ENCODE measurements around the gene KBTBD4. TPM values are rescaled to one million over a fixed set of nuclear protein-coding genes. Genes with fewer than 3 reads are reported as not detected.

KBTBD4 gene
- total and polyA plus RNA-seq, 4 donors, result 5.6 to 12.0 (median 8.6) TPM

DNA sequence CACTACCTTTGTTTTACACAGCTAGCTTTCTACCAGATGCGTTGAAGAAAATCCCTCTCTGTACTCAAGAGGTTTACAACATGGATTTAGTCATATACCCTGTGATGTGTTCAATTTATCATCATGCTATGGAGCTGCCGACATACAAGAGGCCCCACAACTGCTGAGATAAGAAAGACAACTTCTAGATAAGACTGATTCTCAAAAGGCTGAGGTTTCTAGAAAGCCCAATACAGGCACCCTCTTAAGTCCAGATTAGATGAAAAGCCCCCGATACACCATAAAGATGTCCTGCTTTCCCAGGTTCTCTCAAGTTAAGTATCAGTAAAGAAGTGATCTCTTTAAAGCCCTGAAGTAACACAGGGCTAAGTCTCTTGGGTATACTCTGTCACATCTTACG, 49.3 kb upstream of the KBTBD4 start:
- Histone ChIP-seq H3K4me1 (ENCODE audit: control insufficient read depth in 4 of 4, insufficient read depth in 4 of 4, low read length in 3 of 4) (peaks cover 0 to 3% (median 2%) of the 10 kb centered on the region in 4 donors), H3K36me3 (ENCODE audit: control insufficient read depth in 4 of 4, insufficient read depth in 3 of 4, low read depth in 1 of 4, low read length in 3 of 4) (peaks cover 14 to 68% (median 66%) of the 10 kb centered on the region in 4 donors), H3K9me3 (ENCODE audit: control insufficient read depth in 4 of 4, low read length in 3 of 4) (no peaks in the 10 kb centered on the region), H3K27ac (ENCODE audit: low read depth in 1 of 2, low read length in 2 of 2) (no peak overlapping the region), H3K4me3 (ENCODE audit: low read depth in 1 of 3, low read length in 3 of 3) (no peak overlapping the region), H3K27me3 (ENCODE audit: control insufficient read depth in 4 of 4, insufficient read depth in 4 of 4, low read length in 3 of 4) (no peaks in the 10 kb centered on the region), H3K9ac (ENCODE audit: low read depth in 1 of 2, low read length in 2 of 2) (no peak overlapping the region)
- TF ChIP-seq NR2F2 (IDR thresholded peaks at IDR 0.05) (no peak), MAX (IDR thresholded peaks at IDR 0.05) (no peak)
- DNase-seq (ENCODE audit: low spot score), result no peak
- WGBS, result 96% methylated on average over 4 of the region's 4 CpGs

- no peak overlapping the region for H3K4me3 ChIP-seq (ENCODE audit: low read depth in 1 of 3, low read length in 3 of 3)
- TF ChIP-seq NR2F2 (IDR thresholded peaks at IDR 0.05), result no peak
- no peak for TF ChIP-seq YY1 (IDR thresholded peaks at IDR 0.05)
- TF ChIP-seq EGR1 (IDR thresholded peaks at IDR 0.05; ENCODE audit: low read depth in 2 of 2), result no peak
- TF ChIP-seq RAD21 (IDR thresholded peaks at IDR 0.05), result no peak
- no peak for TF ChIP-seq JUND (IDR thresholded peaks at IDR 0.05)
- TF ChIP-seq HNF4A (conservative IDR thresholded peaks at IDR 0.05), result no peak
- no peak for TF ChIP-seq ZBTB33 (IDR thresholded peaks at IDR 0.05)
- TF ChIP-seq, protein P1, sequence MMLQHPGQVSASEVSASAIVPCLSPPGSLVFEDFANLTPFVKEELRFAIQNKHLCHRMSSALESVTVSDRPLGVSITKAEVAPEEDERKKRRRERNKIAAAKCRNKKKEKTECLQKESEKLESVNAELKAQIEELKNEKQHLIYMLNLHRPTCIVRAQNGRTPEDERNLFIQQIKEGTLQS (IDR thresholded peaks at IDR 0.05), result no peak
- TF ChIP-seq, protein P2, sequence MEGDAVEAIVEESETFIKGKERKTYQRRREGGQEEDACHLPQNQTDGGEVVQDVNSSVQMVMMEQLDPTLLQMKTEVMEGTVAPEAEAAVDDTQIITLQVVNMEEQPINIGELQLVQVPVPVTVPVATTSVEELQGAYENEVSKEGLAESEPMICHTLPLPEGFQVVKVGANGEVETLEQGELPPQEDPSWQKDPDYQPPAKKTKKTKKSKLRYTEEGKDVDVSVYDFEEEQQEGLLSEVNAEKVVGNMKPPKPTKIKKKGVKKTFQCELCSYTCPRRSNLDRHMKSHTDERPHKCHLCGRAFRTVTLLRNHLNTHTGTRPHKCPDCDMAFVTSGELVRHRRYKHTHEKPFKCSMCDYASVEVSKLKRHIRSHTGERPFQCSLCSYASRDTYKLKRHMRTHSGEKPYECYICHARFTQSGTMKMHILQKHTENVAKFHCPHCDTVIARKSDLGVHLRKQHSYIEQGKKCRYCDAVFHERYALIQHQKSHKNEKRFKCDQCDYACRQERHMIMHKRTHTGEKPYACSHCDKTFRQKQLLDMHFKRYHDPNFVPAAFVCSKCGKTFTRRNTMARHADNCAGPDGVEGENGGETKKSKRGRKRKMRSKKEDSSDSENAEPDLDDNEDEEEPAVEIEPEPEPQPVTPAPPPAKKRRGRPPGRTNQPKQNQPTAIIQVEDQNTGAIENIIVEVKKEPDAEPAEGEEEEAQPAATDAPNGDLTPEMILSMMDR (IDR thresholded peaks at IDR 0.05; ENCODE audit: low read depth, low read length, missing input control), result no peak
- no peak for TF ChIP-seq FOXA1 (IDR thresholded peaks at IDR 0.05)
- TF ChIP-seq GABPA (IDR thresholded peaks at IDR 0.05 in 1 of 2, conservative IDR thresholded peaks at IDR 0.05 in 1 of 2), result no peak
- no peak for TF ChIP-seq SP1 (IDR thresholded peaks at IDR 0.05)
- TF ChIP-seq RXRA (IDR thresholded peaks at IDR 0.05), result no peak
- TF ChIP-seq HNF4G (IDR thresholded peaks at IDR 0.05), result no peak
- TF ChIP-seq MAX (IDR thresholded peaks at IDR 0.05), result no peak
- TF ChIP-seq REST (IDR thresholded peaks at IDR 0.05), result no peak
- TF ChIP-seq TAF1 (conservative IDR thresholded peaks at IDR 0.05), result no peak
- no peak for TF ChIP-seq FOXA2 (IDR thresholded peaks at IDR 0.05)
- no peak for DNase-seq (ENCODE audit: low spot score)
- peaks cover 16 to 77% (median 72%) of the 10 kb centered on the region in 4 donors for H3K36me3 ChIP-seq (ENCODE audit: control insufficient read depth in 4 of 4, insufficient read depth in 3 of 4, low read depth in 1 of 4, low read length in 3 of 4)
- H3K27ac ChIP-seq (ENCODE audit: low read depth in 1 of 2, low read length in 2 of 2), result no peak overlapping the region
- 98% methylated on average over 8 of the region's 8 CpGs for WGBS
- H3K4me1 ChIP-seq (ENCODE audit: control insufficient read depth in 4 of 4, insufficient read depth in 4 of 4, low read length in 3 of 4), result no peaks in the 10 kb centered on the region
- H3K27me3 ChIP-seq (ENCODE audit: control insufficient read depth in 4 of 4, insufficient read depth in 4 of 4, low read length in 3 of 4), result no peaks in the 10 kb centered on the region
- no peak overlapping the region for H3K9ac ChIP-seq (ENCODE audit: low read depth in 1 of 2, low read length in 2 of 2)
- H3K9me3 ChIP-seq (ENCODE audit: control insufficient read depth in 4 of 4, low read length in 3 of 4), result no peaks in the 10 kb centered on the region
Observed at GRCh38 chr11:47626234-47626633, 47.5 kb upstream of the KBTBD4 start.

Data from liver (tissue), 9 donors.